Urothelium cell line (cell line): Measurements from ENCODE around the gene ETV3.

Experiments
- DNase-seq: peaks from one replicate; pipeline ENCODE4 v3.0.0; 2011; ENCODE audit warnings: low spot score, mixed read lengths
- FAIRE-seq: peaks from 2 replicates; lab custom pipeline; 2011; peaks lifted over from hg19 to GRCh38; lab: Jason Lieb, UNC

Gene ETV3

DNA sequence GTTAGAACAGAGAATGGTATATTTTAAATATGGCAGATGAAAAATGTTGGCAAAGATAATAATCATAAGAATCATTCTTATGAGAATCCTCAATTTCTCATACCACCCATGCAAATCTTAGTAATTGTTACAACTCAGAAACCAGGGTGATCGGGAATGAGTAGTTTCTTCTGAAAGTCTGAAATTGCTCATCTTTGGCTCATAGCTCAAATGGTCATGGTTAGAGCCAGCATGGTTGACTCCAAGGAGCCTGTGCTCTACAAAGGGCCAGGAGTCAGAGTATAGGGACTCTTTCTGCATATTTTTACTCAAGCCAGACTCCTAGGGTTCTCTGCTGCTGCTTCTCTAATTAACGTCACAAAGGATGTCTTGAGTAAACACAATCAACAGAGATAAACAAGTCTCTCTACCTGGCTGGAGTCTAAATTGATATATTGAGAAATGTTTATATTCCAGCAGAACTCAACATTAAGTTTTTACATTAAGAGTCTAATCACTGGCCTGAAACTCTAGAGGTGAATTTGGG, 1.9 kb upstream of the ETV3 start:
- no peak for DNase-seq
- FAIRE-seq: no peak

DNA sequence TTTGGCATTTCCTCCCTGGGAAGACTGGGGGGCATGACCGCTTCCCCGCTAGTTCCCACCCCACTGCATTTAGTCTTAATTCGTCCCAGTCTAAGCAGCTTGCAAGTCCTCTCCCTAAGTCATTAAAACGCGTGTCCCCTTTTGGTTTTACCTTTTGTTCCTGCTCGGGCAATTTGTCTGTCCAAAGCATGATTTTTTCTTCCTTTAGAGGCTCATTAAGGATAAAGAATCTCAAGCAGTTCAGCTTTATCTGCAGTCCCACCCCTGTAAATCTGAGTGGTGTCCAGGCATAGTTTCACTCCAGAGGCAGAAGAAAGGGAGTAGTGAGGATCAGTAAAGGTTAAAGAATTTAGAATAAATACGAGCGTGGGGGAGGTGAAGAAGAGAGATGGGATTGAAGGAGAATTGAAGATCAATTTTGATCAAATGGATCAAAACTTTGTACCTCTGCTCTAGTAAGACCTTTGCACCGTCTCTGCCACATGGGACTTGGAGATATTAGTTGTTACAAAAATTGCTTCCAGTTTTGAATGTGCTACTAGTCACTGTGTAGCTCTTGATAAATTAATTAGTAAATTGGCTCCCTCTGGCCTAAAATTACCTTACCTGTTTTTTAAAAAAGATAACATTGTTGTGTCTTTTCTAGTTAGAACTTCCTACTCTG, 989 bp upstream of the ETV3 start:
- no peak for FAIRE-seq
- DNase-seq: no peak

DNA sequence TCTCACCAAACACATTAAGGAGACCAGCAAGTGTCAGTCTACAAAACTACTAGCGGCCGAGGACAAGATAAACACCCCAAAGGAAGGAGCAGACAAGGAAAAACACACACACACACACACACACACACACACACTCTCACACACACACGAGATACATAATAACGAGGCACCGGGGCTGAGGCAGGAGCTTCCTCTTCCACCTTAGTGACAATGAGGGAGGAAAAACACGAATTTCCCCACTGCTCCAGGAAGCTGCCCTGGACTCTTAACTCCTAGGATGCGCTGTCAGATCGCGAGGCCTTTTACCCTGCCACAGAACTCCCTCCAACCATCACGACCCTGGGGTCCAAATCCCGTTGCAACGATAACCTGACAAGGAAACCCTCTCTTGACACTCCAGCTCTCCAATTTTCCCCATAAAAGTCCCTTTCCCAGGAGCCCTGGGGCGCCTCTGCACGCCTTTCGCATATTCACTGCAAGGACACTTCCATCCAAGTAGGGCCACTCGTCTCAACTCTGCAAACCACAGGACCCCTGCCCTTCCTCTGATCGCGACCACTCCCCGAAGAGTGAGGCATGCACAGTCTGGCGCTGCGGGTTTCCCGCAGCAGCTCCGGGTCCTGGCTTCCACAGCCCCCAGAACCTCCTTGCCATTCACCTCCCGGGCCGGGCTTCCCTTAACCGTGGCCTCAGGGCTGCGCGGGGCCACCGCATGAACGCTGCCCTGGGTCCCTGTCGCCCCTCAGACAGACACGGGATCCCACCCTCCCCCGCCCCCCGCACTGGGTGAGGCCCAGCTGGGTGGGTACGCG, 581 bp downstream of the ETV3 start:
- FAIRE-seq (no peak), DNase-seq (no peak)

DNA sequence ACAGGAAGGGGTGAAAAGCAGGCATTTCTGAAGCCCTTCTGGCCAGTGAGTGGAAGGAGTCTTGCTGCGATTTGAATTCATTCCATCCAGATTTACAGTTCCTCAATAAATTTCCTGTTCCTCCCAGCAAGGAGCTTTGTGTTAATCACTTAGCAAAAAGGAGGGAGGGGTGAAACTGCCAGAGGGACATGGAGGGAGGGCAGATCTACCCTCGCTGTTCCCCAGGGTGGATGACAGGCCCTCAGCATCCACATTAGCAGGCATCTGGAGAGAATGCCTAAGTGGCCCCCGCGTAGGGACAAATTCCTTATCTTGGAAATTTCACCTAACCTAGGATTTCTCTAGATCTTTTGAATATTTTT, 1.2 kb downstream of the ETV3 start:
- FAIRE-seq (no peak), DNase-seq (no peak)

DNA sequence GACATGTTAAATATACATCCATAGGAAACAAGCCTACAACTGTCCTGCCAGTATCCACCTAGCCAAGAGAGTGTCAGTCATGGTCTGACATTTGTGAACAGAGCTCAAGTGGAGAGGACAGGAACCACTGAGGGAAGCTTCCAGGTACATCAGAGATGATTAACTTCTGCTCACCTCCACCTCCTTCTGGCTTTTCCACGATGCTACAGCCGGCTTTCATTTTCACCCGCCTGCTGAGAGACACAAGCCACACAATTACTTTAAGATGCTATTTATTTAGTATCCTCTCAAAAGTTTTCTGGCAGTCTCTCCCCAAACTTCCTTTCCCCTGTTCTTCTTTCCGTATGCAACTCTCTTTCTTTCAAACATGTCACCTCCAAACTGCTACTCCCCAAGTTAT, 2.1 kb downstream of the ETV3 start:
- DNase-seq (no peak), FAIRE-seq (no peak)

DNA sequence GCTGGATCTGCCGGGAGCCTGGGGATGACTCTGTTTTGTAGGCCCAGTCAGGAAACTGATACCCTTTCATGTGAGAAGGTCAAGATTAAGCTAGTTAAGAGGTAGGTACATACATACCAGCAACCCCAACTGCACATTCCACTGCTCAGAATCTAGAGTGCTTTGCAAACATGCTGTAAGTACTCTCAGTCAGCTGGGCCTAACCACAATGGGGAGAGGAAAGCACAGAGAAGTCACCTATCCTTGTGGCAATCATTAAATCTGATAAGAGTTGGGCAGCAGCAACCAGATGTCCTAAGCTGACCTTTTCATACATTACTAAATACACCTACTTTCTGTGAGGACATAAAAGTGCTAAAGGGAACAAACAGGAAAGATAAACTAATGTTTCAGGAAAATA, 2.5 kb downstream of the ETV3 start:
- DNase-seq: no peak
- no peak for FAIRE-seq

DNA sequence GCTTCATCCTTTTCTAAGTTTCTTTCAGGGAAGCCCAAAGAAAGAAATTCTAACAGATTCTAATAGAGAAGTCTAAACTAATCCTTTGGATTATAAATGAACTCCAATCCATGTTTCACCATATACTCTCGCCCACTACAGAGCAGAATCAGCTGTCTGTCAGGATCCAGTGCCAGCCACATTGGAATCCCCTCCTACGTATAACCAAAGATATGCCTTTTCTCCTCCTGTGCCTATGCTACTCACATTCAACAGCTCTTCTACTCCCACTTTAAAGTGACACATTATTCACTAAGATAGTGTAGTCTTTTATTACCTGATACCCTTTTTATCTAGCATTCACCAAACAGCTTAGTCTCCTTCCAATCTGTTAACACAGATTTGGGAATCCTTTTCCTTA, 3.1 kb downstream of the ETV3 start:
- FAIRE-seq: no peak
- no peak for DNase-seq

DNA sequence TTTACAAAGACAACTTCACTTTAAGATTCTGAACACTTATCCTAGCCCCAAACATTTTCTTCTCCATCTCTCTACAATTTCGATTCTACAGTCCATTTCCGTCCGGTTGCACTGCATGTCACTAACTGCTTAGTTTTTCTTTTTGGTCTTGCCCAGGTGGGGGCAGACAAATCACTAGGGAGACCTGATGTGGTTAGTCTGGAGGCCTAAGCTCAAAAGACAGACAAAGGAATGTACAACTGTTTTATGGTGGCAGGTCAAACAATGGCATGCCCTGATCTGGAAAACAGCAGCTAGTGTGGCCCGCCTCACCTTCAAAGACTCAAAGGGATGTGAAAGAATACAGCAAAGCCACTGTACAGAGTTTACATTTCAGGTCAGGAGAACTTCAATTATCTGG, 3.8 kb downstream of the ETV3 start:
- no peak for FAIRE-seq

DNA sequence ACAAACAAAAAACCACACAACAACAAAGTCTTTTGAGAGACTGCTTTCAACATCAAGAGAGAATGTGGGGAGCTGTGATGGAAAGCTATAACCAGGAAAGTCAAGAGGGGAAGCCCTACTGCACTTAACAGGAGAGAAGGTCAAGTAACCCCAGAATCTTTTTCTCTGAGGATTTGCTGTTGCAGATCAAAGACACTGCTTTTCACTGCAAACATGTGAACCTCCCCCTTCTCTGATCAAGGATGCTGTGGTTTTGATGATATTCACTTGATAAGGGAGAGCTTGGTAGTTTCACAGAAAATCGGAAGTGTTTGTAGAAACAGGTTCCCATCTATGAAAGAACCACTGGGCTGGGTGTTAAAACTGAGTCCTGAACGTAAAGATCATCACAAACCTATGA, 4.8 kb downstream of the ETV3 start:
- no peak for FAIRE-seq
- DNase-seq: no peak

More for the DNA sequence above, 3.8 kb downstream of the ETV3 start:
- no peak for DNase-seq

DNA sequence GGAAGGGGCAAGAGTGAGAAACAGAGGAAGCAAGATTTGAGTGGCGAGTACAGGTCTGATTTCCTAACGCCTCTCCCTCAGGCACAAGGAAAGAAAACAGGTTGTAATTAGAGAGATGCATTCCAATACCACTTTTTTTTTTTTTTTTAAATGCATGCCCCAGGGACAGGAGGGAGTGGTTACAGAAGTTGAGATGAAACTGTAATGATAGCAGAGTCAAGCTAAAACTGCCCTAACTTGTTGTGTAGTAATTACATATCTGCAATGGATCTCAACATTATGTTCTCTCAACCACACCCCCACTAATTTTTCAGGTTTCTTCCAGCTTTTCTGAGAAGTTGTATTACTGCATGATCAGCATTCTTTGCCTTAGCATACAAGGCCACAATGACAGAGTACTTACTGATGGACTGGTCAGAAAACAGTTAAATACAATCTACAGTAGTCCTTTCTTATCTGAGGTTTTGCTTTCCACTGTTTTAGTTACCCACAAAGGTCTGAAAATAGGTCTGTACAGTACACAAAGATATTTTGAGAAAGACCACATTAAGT, 5.5 kb downstream of the ETV3 start:
- no peak for FAIRE-seq
- no peak for DNase-seq

DNA sequence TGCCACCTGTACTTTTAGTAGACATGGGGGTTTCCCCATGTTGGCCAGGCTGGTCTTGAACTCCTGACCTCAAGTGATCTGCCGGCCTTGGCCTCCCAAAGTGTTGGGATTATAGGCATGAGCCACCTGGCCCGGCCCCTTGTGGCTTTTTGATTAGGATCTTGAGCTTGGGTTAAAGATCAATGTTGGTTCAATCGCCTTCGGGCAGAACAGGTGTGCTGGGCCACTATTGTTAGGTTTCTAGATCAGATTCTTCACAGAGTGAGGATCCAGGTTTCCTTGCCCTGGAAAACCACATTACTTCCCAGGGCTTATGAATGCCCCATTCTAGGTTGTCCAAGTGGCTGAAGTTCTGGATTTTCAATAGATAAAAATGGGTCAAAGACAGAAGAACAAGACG, 6.1 kb downstream of the ETV3 start:
- DNase-seq: no peak
- FAIRE-seq: no peak

DNA sequence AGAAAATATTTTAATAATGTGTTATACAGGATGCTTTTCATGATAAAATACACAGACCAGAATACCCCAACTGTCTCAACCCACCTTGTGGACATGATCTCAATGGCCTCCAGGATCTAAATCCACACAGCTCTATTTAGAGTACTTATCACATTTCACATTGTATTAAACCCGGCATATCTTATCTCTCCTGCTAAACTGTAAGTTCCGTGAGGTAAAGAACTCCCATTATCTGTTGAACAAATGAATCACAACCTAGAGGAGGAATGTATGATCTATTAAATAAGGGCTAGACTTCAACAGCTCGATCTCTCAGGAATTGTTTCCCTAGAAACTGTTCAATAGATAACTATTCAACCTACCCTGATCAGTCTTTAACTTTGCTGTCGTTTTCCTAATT, 6.9 kb downstream of the ETV3 start:
- no peak for FAIRE-seq
- no peak for DNase-seq

DNA sequence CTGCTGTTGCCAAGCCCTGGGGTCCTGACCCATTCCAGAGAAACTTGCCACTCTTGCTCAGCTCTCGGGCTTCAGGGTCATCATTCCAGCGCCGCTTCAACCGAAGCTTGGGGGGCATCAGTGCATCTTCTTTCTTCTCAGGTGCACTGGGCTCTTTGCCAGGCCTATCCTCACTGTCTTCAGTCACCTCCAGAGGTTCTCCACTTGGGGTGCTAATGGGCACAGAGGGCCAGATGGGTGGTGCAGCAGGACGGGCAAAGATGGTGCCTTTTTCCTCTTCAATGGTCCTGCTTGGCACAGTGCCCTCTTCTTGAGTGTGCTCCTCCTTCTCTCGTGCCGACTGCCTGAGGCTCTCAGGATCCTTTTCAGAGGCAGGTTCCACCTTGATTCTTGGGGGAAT, 13.3 kb downstream of the ETV3 start:
- FAIRE-seq (no peak), DNase-seq (no peak)

DNA sequence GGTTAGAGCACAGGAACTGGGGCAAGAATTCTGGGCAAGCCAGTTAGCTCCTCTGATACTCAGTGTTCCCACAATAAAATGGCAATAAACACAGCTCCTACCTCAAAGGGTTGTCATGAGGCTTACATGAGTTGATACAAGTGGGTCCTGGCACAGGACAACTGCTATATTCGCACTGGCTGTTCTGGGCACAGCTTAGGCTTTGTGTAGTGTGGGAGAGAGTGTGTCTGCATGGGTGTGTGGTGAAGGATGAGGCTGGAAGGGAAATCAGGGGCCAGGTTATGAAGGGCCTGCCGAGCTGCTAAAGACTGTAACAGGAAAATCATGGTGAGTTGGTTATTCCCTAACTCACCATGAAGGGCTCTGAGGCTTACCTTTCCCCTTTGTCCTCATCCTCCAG, 18.7 kb downstream of the ETV3 start:
- DNase-seq: no peak
- FAIRE-seq: no peak

DNA sequence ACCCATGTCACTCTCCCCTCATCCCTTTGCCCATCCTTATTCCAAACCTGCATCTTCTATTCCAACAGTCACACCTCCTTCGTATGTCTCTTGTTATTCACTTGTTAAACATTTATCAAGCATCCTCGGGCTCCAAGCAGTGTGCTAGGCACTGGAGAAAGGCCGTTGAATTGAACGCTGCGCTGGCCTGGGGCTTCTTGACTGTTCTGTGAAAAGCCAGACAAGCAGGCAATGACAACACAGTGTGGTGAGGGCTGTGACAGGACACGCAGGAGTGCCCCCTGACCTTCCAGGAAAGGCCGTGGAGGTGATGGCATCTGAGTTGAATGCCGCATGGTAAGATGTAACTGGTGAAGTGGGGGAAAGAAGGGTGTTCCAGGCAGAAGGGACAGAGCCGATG, 19.2 kb downstream of the ETV3 start:
- DNase-seq (no peak), FAIRE-seq (no peak)

DNA sequence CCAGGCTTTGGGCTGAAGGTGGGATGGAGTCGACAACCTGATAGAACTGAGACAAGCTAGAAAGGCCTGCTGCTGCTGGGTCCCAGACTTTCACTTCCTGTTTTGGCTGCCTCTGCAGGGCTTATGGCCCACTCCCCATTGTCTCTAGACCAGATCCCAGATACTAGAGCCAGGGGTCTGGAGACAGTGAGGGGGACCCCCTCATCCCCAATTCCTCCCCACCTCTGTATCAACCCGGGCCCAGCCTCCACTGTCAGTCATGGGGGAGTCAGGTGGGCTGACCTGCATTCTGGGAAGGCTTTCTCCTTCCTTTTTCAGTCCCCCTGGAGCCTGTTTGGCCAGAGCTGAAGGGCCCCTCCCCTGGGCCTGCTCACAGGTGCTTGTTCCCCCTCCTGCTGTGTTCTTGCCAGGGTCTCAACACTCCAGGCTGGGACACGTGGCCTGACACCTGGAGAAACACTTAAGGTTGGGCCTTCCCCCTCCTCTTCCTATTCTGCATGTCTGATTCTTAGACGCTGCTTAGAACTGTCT, 20.6 kb downstream of the ETV3 start:
- DNase-seq (no peak), FAIRE-seq (no peak)

DNA sequence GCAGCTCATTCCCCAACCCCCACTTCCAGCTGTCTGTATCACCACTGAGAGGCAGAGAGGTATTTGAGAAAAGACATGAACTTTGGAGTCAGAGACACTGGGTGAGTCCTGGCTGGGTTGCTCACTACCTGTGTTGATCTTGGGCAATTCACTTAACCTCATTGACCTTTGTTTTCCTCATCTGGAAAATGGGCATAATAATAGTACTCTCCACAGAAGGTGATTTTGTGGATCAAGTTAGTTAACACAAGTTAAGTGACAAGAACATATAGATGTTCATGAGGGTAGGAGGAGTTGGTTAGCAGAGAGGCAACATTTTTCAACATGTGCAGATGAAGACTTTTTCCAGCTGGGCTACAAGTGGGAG, 21.5 kb downstream of the ETV3 start:
- FAIRE-seq: no peak

DNA sequence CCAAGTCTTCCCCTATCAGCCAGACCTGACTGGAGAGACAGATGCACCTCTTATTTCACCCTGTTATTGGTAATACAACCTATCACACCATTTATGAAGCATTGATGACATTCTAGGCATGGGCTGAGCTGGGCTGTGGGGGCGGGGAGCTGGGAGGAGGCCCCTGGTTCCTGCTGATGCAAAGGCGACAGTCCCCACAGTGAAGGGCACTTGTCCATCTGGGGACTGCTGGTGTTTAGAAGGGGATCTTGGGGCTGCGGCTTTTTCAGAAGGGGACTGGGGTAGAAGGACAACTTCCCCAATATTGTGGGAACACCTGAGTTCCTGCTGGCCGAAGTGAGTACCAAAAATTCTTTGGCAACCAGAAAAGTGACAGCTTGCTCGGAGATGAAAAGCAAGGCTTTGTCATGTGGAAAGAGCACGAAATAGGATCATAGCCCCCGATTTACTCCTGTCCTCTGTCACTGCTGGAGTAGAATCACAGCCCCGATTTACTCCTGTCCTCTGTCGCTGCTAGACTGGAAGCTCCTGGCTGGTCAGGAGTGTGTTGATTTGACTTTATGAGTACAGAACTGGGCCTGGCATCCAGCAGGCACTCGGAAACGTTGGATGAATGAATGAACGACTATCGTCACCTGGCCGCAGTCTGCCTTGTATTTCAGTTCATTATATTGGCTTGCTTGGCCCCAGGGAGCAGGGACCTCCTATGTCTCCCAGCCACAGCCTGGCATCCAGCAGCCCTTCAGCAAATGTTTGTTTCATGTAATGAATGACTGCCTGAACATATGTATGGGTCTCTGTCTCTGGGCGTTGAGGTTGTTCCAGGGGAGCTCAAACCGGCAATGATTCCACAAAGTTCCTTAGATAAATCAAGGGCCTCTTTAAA, 22.1 kb downstream of the ETV3 start:
- DNase-seq: no peak
- FAIRE-seq: no peak

More for the DNA sequence above, 21.5 kb downstream of the ETV3 start:
- no peak for DNase-seq

DNA sequence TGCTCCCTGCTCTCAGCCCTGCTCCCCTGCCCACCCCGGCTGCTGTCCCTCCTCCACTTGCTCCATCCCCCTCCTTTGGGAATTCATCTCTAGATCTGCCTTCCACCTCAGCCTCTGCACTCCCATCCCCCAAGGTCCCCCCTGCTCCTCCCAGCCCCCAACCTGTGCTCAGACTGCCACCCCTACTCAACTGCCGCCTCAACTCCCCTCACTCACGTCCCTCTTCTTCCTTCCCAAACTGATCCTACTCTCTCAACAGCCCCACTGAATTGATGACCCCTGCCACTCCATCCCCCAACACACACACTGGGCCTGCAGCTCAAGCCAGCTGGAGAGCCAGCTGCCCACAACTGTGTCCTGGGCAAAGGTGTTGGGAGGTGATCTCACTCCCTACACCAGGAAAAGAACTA, 22.8 kb downstream of the ETV3 start:
- DNase-seq (no peak), FAIRE-seq (no peak)

DNA sequence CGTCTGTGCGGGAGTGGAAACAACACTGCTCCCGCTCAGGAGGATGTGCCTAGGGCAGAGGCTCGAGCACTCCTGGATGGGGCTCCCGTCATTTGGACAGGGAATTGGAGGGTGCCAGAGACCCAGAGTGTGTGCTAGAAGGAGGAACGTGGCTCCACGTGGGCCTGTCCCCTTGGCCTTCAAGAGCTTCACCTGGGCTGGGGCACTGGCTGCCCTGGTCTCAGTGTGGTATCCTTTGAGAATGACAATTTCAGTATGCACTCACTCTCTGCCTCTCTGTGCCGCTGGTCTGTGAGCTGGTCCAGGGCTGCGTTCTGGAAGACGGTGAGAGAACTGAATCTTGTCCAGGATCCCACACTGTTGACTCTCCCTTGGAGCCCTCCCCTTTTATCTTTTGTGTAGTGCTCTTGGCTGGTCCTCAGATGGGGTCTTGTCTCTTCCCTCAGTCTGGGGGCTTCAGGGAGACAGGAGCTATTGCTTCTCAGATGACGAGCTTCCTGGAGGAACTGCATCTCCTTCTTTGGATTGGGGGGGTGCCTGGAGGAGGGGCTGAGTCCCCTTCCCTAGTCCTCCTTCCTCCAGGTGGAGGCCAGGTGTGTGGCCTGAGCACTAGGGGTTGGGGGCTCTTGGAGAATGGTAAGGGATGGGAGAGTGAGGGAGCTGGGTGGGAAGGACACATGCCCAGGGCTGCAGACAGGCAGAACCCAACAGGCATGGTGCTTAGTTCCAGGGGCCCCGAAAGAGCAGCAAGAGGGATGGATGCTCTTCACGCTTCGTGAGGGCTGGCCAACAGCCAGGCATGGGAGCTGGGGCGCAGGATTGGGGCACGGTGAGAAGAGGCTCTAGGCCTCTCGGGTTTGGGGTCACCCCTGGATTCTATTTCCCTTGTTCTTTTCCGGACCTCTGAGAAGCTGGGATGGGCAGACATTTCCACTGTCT, 23.7 kb downstream of the ETV3 start:
- no peak for DNase-seq
- no peak for FAIRE-seq
